SK-N-SH treated with all-trans-retinoic acid at 6 μM for 48 hours (cell line): ENCODE data around the gene ADAM23.
A peak's percentile ranks its signal among the peaks of the same experiment; 100 is the strongest.

Source experiments
- GLIS3 ChIP-seq: fragments of 250-450 bp; sonication (Bioruptor Pico); IDR thresholded peaks from 2 replicates; pipeline ENCODE4 v1.5.0; 2020; ENCODE audit warnings: mild to moderate bottlenecking, moderate library complexity
- TCF4 ChIP-seq: fragments of 250-450 bp; sonication (Bioruptor Pico); IDR thresholded peaks from 2 replicates; pipeline ENCODE4 v1.8.0; 2021; ENCODE audit warnings: mild to moderate bottlenecking, moderate library complexity, borderline replicate concordance
- ZFP30 ChIP-seq: fragments of 450-650 bp; formaldehyde crosslinking; IDR thresholded peaks from 2 replicates; pipeline ENCODE4 v1.5.0; 2022; ENCODE audit warnings: mild to moderate bottlenecking, moderate library complexity

GRCh38 chr2:206433190-206433589, 10.1 kb upstream of the ADAM23 start:
- TF ChIP-seq TCF4 (CRISPR knock-in tag) (peak; percentile 68), GLIS3 (CRISPR knock-in tag) (no peak), ZFP30 (no peak)
